ENCODE results near the gene KCND1. TPM values are rescaled to one million over a fixed set of nuclear protein-coding genes. Genes with fewer than 3 reads are reported as not detected.

Gene KCND1
- 5.5 and 6.0 TPM in 2 replicates for total RNA-seq (2013; cell fraction: nucleolus; rRNA removed)
- 0.16 and 0.34 TPM in 2 replicates for total RNA-seq (2014; rRNA removed)
- total RNA-seq (2014; rRNA removed; fragmentation: Illumina TruSeq; extraction: Trizol), result 0.09 and 0.18 TPM in 2 replicates
- total RNA-seq (2021), result 0.61 and 0.97 TPM in 2 replicates
- 1.1 TPM for polyA plus RNA-seq (2011; ENCODE audit: low read depth)
- 0.58 and 0.73 TPM in 2 replicates for polyA plus RNA-seq (2011; rRNA removed)
- polyA plus RNA-seq (2011; cell fraction: cytosol; rRNA removed), result 0.90 and 0.95 TPM in 2 replicates
- 15.2 and 16.4 TPM in 2 replicates for polyA plus RNA-seq (2011; cell fraction: nucleus; rRNA removed)
- polyA plus RNA-seq (2012), result 1.7 and 1.8 TPM in 2 replicates
- 0.51 and 0.65 TPM in 2 replicates for polyA plus RNA-seq (2014; fragmentation: Illumina TruSeq; extraction: Trizol)
- under 1 TPM; 0.02 to 0.11 TPM for polyA plus RNA-seq (2014; fragmentation: Nextera tagmentation; extraction: Ambion mirVana)
- polyA plus RNA-seq (2014; rRNA removed), result 1.0 and 1.2 TPM in 2 replicates
- under 1 TPM; 0.32 to 0.44 TPM for polyA plus RNA-seq (2016; fragmentation: Nextera tagmentation; extraction: Ambion mirVana)
- 0.44 and 0.57 TPM in 2 replicates for polyA minus RNA-seq (2011; rRNA and poly(A)+ RNA removed)
- 0.40 TPM in 1 of 2 replicates, not detected in the other for polyA minus RNA-seq (2011; cell fraction: cytosol; rRNA and poly(A)+ RNA removed)
- polyA minus RNA-seq (2011; cell fraction: nucleus; rRNA and poly(A)+ RNA removed), result 0.73 and 1.6 TPM in 2 replicates
- percentile 43 among the genes with signal in this experiment for Bru-seq, nascent RNA
- BruChase-seq, experiment 1, labeled RNA remaining after a 6-hour chase, result percentile 76 among the genes with signal in this experiment
- percentile 60 among the genes with signal in this experiment for BruChase-seq, experiment 2, labeled RNA remaining after a 2-hour chase
- long read RNA-seq, experiment 1, result 0 reads
- long read RNA-seq, experiment 2, result 0 reads

DNA sequence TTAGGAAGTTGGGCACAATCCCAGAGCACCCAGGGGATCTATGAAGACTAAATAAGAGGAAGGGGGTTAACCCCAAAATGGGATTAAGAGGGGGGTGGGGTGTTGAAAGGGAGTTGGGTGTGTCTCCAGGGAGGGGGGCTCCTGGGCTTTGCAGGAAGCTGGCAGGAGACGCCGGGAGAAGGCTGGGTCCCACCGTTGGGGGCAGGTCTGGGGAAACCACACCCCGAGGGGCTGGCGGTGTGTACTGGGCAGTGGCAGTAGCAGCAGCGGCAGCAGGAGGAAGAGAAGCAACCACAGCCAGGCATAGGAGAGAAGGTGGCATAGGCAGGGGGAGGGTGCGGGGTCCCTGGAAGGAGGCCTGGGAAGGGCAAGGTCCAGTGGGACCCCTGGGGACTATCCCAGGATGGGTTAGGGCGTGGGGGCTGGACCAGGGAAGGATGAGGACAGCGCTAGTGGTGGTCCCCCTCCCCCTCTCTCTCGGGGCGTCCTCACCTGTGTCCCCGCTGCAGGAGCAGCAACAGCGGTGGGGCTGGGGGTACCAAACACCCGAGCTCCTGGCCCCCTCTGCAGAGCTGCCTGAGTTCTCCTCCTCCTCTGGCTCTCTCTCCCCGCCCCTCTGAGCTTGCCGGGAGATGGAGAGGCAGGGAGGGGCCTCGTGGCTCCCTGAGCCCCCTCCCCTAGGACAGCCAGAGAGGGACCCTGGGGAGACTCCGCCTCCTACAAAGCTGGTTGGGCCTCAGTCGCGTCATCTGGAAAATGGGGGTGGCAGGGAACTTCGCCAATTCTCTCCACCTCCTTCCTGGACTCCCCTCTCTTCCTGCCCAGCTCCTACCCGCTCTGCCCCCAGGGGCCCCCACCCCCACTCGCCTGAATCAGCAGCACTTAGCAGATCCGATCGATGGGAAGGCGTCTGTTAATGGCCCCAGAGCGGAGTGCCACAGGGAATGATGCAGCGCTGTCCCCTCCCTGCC is at the start of gene KCND1:
Gene KCND1 (minus strand): TSS at position 596 of the 971 bp plus-strand sequence. CDS start 1,573 bp downstream, outside the sequence.
- H3K4me3 ChIP-seq, result no peak within 1 kb of the TSS
- CTCF ChIA-PET, result interaction anchor here (0.5 to 2.4 kb wide), 6 partner anchors 10 to 133 kb away, joined by 3 to 16 read pairs (median 4); partner anchors contain the start of gene TFE3
- no peak for TF ChIP-seq SREBF2 (IDR thresholded peaks at IDR 0.05; ENCODE audit: low read length)
- TF ChIP-seq SMAD1 (IDR thresholded peaks at IDR 0.05; ENCODE audit: low read depth, partially characterized antibody), result no peak
- TF ChIP-seq NBN (IDR thresholded peaks at IDR 0.05), result no peak
- TF ChIP-seq FOS (IDR thresholded peaks at IDR 0.05; ENCODE audit: borderline replicate concordance, extremely low read depth, insufficient read length), result no peak
- SMC1A ChIA-PET (ENCODE audit: uncharacterized antibody, unreplicated experiment), result interaction anchor here (2.3 kb wide), 1 partner anchor 72 kb away, joined by 8 read pairs; no protein-coding TSS in a partner anchor
- in situ Hi-C loops (cut with MboI) (no loop called here), intact Hi-C loops (cut with micrococcal nuclease; ENCODE audit: unreplicated experiment) (loop anchor here (1.0 kb wide), 1 partner anchor 72 kb away; the partner anchor contains the start of gene TFE3)
- BruUV-seq (replicated peaks), result no TSS peak
- H2AFZ ChIP-seq (ENCODE audit: control insufficient read depth, low read depth, low read length), result no peak within 1 kb of the TSS
- H3K27ac ChIP-seq (ENCODE audit: control insufficient read depth, insufficient read depth), result no peak within 1 kb of the TSS
- no peaks in the 10 kb centered on the region; the same call in 2 of the 3 replicates for H3K9me3 ChIP-seq (replicated peaks; ENCODE audit: control insufficient read depth, insufficient read depth, low read length)
- H3K9ac ChIP-seq (ENCODE audit: control insufficient read depth, insufficient read depth, low read length), result no peak within 1 kb of the TSS
- H4K20me1 ChIP-seq (ENCODE audit: control insufficient read depth, insufficient read depth), result no peaks in the 10 kb centered on the region
- FAIRE-seq (no peak), ATAC-seq (peak; percentile 34), DNase-seq (ENCODE audit: low read depth, low spot score) (no peak)
- peaks cover 5% of the 10 kb centered on the region for H3K4me1 ChIP-seq (ENCODE audit: control insufficient read depth, insufficient read depth, low read length)
- no peaks in the 10 kb centered on the region for H3K79me2 ChIP-seq (ENCODE audit: control insufficient read depth, insufficient read depth, low read length)
- H3K27me3 ChIP-seq (replicated peaks in 1 of 2; ENCODE audit: control insufficient read depth in 2 of 2, insufficient read depth in 2 of 2, low read length in 1 of 2), result no peaks in the 10 kb centered on the region
- H3K4me2 ChIP-seq (ENCODE audit: control insufficient read depth, insufficient read depth), result peak within 1 kb of the TSS; percentile 25; the same call in 1 of the 2 replicates
- RAD21 ChIA-PET (ENCODE audit: unreplicated experiment), result interaction anchor here (1.4 kb wide), 1 partner anchor 73 kb away, joined by 4 read pairs; the partner anchor contains the start of genes PQBP1 and TIMM17B
- WGBS (ENCODE audit: insufficient coverage, insufficient replicate concordance, low lambda C conversion rate, missing lambda C conversion rate), result 37% methylated on average over 16 of the region's 28 CpGs
- POLR2A ChIA-PET, result interaction anchor here (1.0 kb wide), 1 partner anchor 14 kb away, joined by 3 read pairs; the partner anchor contains the start of gene OTUD5
- H3K36me3 ChIP-seq (ENCODE audit: control insufficient read depth in 2 of 2, insufficient read depth in 2 of 2, low read length in 1 of 2), result no peaks in the 10 kb centered on the region; a peak in 2 of 4 replicates

Data from GM12878 (cell line).